ENCODE data around the gene PCDHGB6.

The PCDHGB6 gene

DNA sequence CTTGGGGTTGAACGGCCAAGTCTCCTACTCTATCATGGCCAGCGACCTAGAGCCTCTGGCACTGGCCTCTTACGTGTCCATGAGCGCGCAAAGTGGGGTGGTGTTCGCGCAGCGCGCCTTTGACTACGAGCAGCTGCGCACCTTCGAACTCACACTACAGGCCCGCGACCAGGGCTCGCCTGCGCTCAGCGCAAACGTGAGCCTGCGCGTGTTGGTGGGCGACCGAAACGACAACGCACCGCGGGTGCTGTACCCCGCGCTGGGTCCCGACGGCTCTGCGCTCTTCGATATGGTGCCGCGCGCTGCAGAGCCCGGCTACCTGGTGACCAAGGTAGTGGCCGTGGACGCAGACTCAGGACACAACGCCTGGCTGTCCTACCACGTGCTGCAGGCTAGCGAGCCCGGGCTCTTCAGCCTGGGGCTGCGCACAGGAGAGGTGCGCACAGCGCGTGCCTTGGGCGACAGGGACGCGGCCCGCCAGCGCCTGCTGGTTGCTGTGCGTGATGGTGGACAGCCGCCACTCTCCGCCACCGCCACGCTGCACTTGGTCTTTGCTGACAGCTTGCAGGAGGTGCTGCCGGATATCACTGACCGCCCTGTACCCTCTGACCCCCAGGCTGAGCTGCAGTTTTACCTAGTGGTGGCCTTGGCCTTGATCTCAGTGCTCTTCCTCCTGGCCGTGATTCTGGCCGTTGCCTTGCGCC is 8.1 kb upstream of the PCDHGB6 start:
- in situ Hi-C loops (cut with MboI; ENCODE audit: low sequenced_read_pairs, unreplicated experiment): no loop called here
- no peak for DNase-seq (ENCODE audit: low spot score)
- TF ChIP-seq, protein P1, sequence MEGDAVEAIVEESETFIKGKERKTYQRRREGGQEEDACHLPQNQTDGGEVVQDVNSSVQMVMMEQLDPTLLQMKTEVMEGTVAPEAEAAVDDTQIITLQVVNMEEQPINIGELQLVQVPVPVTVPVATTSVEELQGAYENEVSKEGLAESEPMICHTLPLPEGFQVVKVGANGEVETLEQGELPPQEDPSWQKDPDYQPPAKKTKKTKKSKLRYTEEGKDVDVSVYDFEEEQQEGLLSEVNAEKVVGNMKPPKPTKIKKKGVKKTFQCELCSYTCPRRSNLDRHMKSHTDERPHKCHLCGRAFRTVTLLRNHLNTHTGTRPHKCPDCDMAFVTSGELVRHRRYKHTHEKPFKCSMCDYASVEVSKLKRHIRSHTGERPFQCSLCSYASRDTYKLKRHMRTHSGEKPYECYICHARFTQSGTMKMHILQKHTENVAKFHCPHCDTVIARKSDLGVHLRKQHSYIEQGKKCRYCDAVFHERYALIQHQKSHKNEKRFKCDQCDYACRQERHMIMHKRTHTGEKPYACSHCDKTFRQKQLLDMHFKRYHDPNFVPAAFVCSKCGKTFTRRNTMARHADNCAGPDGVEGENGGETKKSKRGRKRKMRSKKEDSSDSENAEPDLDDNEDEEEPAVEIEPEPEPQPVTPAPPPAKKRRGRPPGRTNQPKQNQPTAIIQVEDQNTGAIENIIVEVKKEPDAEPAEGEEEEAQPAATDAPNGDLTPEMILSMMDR (IDR thresholded peaks at IDR 0.05; ENCODE audit: borderline replicate concordance, control extremely low read depth, extremely low read depth, insufficient read depth, missing control alignments): no peak

DNA sequence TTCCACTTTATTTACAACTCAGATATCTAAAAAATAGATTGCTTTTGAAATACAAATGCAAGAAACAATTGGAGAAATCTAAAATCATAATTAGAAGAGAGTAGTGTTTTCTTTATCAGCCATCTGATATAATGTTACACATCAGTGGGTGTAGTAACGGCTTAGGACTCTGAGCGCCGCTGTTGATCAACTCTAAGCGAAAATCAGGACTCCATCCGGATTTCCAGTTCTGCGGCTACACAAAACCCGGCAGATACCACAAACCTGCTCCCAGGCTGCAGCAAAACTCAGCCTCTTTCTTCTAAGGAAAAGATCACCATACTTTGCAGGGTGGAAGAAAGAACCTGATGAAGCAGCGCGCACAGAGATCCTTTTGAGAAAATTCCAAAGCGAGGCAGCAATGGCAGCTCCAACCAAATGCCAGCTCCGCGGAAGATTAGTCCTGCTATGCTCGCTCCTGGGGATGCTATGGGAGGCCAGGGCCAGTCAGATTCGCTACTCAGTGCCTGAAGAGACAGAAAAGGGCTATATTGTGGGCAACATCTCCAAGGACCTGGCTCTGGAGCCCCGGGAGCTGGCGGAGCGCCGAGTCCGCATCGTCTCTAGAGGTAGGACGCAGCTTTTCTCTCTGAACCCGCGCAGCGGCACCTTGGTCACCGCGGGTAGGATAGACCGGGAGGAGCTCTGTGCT is 5.1 kb upstream of the PCDHGB6 start, which contains the start of gene PCDHGA9:
Gene PCDHGA9, plus strand, starts transcription at position 226 of the 691 bp plus-strand sequence. Its CDS starts 175 bp downstream, at position 401.
- in situ Hi-C loops (cut with MboI; ENCODE audit: low sequenced_read_pairs, unreplicated experiment): no loop called here
- TF ChIP-seq, protein P1 (IDR thresholded peaks at IDR 0.05; ENCODE audit: borderline replicate concordance, control extremely low read depth, extremely low read depth, insufficient read depth, missing control alignments): peak; percentile 12
- no peak for DNase-seq (ENCODE audit: low spot score)

GRCh38 chr5:141403387-141403786 is 4.4 kb upstream of the PCDHGB6 start:
- TF ChIP-seq, protein P1 (IDR thresholded peaks at IDR 0.05; ENCODE audit: borderline replicate concordance, control extremely low read depth, extremely low read depth, insufficient read depth, missing control alignments): no peak
- in situ Hi-C loops (cut with MboI; ENCODE audit: low sequenced_read_pairs, unreplicated experiment): no loop called here
- DNase-seq (ENCODE audit: low spot score): no peak

- no peak for DNase-seq (ENCODE audit: low spot score)
- in situ Hi-C loops (cut with MboI; ENCODE audit: low sequenced_read_pairs, unreplicated experiment): no loop called here
- TF ChIP-seq, protein P1 (IDR thresholded peaks at IDR 0.05; ENCODE audit: borderline replicate concordance, control extremely low read depth, extremely low read depth, insufficient read depth, missing control alignments): no peak
These were observed 1.9 kb downstream of the PCDHGB6 start for GRCh38 chr5:141409598-141410306.

DNA sequence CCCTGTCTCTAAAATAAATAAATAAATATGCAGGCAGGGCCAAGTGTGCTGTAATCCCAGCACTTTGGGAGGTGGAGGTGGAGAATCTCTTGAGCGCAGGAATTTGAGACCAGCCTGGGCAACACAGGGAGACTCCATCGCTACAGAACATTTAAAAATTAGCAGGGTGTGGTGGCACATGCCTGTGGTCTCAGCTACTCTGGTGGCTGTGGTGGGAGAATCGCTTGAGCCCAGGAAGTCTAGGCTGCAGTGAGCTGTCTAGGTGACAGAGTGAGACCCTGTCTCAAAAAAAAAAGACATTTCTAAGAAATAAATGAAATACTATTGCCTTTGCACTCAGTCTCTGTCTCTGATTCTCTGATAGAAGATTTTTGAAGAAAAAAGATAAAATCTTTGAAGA is 3.8 kb downstream of the PCDHGB6 start:
- no peak for DNase-seq (ENCODE audit: low spot score)
- in situ Hi-C loops (cut with MboI; ENCODE audit: low sequenced_read_pairs, unreplicated experiment): no loop called here
- TF ChIP-seq, protein P1 (IDR thresholded peaks at IDR 0.05; ENCODE audit: borderline replicate concordance, control extremely low read depth, extremely low read depth, insufficient read depth, missing control alignments): no peak

DNA sequence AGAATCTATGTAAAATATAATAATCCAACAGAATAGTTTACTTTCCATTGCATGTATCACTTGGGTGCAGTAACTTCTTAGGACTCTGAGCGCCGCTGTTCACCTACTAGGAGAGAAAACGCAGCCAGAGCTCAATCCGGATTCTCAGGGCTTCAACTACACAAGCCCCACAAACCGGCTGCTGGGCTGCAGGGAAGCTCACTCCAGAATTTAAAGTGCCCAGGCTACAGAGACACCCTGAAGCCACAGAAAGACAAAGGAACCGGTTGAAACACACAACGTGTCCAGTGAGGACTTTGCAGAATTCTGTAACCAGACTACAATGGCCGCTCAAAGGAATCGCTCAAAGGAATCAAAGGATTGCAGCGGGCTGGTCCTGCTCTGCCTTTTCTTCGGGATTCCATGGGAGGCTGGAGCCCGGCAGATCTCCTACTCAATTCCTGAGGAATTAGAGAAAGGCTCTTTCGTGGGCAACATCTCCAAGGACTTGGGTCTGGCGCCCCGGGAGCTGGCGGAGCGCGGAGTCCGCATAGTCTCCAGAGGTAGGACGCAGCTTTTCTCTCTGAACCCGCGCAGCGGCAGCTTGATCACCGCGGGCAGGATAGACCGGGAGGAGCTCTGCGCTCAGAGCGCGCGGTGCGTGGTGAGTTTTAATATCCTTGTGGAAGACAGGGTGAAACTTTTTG is 5.2 kb downstream of the PCDHGB6 start, which contains the start of gene PCDHGA10:
Gene PCDHGA10, plus strand, starts transcription at position 134 of the 686 bp plus-strand sequence. Its CDS starts 189 bp downstream, at position 323.
- TF ChIP-seq, protein P1 (IDR thresholded peaks at IDR 0.05; ENCODE audit: borderline replicate concordance, control extremely low read depth, extremely low read depth, insufficient read depth, missing control alignments): peak; percentile 55
- DNase-seq (ENCODE audit: low spot score): peak; percentile 82
- in situ Hi-C loops (cut with MboI; ENCODE audit: low sequenced_read_pairs, unreplicated experiment): no loop called here
